Stimulated activated CD4-positive, alpha-beta T cell treated with anti-CD3 and anti-CD28 coated beads, Interleukin-15, amount 100 ng/mL, for 48 hours (primary cell): Measurements from ENCODE around the gene POLG2.
"Not testable (repeated sequence)": the region's sequence is repeated elsewhere in the genome, so short reads cannot be mapped to it uniquely, and the experiment has no call there.

Source experiments
- DNase-seq, 2 donors: peaks; one replicate each; pipeline ENCODE4 v3.0.0-alpha.2; 2020; ENCODE audit warnings: low read depth in 2 of 2

Gene POLG2

DNA sequence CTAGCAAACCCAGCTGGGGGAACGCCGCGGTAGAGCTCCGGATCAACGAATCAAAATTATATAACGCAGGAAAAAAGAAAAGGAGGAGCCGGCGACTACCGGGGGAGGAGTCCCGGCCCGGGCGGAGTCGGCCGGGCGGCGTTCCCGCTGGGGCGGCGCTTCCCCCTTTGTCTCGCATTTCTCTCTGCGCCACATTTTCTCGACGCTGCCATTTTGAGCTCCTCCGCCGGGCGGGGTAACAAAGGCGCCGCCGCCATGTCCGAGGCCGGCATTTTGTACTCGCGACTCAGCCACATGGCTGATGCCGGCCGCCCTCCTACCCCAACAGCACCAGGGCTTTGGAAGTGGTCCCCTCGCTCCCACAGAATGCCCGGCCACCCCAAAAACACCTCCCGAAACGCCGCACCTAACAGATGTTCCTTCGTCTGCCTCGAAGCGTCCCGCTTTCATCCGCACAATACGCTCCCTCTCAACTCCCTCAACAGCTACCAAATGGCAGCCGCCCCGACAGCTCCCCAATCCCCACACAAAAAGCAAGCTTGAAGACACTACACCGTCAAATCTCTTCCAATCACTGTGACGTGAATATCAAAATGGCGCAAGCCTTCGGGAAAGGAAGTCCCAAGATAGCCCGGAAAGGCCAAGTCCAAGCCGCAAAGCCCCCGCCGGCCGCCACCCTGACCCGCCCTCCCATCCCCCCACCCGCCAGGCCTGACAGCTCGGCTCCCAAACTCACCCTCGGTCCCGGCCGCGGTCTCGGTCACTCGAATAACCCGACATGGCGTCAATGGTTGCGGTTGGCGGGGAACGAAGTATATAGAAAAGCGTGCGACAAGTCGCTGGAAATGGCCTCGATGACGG, 8.7 kb upstream of the POLG2 start:
- DNase-seq, result peak; percentile 72 to 78

DNA sequence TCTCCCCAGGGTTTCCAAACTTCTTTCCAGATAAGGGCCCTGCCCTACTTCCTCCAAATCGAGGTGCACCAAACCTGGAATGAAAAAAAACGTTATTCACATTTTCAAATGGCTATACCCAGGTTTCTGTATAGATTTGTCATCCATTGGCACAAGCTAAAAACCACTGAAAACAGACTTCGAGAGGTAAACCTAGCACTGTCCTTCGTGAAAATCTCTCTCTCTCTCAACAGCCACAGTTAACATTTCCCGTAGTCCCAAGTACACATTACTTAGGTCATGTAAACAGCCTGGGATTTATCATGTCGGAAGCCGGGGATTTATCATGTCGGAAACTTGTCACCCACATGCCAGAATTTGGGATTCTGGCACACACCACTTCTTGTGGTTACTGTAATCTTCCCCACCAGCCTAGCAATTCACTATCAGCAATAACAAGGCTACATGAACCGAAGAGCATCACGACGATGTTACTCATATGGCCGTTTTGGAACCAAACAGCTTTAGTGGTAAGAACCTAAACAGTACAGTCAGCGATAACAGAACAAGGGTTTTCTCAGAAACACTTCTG, 8.0 kb upstream of the POLG2 start:
- no peak for DNase-seq

DNA sequence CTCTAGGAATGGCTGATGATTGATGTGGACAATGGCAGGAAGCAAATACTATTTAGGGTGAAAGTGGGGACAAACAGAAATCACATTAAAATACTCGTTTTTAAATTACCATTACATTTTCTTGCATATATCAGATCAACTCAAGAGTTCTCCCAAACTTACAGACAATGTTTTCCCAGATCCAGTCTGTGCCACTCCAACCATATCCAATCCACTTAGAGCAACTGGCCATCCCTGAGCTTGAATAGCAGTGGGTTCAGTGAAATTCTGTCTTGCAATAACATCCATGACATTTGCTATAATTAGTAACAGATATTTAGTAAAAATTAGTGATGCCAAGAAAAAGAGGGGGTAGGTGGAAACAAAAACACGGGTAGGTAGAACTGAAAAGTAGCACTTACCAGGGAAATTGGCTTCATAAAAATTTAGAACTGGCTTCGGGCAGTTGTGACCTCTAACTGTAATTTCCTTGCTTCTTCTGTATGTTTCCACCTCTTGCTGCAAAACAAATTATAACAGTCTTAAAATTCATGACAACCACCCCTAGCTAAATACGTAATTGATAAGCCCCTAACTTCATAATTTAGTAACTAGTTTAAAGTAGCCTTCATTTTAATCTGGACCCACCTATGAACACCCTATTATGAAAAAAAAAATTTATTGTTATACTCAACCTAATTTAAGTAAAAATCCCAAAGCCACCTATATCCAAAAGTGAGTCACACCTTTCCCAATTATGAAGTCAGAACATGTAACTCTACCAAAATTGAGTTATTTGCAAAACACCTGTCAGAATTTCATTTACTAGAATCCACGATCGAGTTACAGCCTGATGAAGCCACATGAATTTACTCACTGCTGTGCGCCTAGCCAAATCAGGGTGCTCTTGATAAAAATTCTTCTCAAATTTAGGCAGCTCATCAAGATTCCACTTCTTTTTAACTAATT, 7.2 kb upstream of the POLG2 start:
- DNase-seq, result no peak

DNA sequence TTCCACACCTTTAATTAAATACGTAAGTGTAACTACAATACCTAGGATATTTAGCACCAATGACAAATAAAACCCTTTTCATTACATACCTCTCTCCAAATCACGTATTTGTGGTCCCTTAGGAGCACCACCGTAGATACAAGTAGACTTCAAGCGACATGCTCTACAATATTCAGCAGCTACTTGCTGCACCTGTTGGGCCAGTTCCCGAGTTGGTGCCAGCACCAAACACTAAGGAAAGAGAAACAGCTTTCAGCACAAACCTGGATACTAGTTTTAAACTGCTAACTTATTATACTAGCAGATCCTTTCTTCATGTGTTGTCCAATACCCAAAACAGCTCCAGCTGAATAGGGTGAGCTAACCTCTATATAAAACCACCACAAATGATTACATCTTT, 6.5 kb upstream of the POLG2 start:
- DNase-seq, result no peak

DNA sequence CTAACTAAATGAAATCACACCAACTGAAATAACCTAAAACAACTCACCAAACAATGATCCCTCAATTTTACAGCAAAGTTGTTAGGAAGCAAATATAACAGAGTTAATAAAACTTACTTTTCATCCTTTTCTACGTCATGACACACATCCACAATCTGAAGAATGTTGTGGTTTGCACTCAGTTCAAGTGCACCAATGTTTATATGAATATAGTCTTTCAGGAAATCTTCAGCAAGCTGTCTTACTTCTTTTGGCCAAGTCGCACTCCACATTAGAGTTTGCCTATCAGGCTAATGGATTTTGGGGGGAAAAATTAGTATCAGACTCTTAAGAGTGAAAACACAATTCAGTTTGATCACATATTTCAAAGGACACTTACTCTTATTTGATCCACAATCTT, 6.0 kb upstream of the POLG2 start:
- no peak for DNase-seq

DNA sequence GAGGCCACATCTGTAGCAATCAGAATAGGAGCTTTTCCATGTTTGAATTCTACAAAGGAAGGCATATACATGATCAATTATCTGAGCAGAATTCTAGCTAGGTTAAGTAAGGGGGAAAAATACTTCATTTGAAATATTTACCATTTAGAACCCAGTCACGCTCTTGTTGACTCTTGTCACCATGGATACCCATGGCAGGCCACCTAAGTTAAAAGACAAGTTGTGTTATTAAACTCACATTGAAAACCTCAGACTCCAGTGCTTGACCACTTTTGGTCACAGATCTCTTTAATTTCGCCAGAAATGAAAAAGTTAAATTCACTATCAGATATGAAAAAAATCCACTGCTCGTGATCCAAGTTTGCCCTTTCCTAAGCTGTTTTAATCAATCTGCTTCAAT, 5.2 kb upstream of the POLG2 start:
- no peak for DNase-seq

DNA sequence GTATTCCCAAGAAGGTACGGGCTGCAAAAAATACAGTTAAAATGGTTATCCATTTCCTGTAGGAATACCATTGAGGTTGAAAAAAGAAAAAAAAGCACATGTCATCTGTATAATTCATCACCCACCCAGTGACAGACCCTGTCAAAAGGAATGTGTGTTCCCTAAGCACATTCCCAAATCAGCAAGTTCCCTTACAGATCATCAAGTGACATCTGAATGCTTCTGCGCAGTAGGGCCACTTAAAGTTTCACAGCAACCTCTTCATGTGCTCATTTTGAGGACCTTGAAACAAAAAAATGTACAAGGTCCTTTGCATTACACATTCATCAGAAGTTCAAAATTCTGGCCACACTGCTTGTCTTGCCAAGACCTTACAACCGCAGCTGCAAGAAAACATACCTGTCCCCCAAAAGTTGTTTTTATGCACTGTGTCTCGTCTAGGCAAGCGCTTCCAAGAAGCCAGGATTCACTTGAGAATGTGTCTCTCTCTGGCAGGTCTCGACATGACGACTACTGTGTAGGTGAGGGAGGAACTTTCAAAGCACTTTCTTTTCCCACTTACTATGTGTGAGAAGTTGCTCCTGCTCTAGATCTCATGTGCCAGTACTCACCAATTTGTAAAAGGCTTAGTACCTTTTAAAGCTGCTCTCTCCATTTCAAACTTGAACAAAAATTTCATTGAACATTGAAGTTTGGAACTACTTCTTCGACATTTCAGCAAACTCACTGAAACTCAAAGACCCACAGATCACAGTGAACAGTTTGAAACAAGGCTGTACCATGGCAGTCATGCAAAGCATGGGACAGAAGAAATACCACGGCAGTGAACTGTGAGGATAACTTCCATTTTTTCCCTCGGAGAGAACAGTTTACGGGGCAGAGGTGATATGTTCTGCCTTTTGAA, 4.3 kb upstream of the POLG2 start:
- DNase-seq, result no peak

DNA sequence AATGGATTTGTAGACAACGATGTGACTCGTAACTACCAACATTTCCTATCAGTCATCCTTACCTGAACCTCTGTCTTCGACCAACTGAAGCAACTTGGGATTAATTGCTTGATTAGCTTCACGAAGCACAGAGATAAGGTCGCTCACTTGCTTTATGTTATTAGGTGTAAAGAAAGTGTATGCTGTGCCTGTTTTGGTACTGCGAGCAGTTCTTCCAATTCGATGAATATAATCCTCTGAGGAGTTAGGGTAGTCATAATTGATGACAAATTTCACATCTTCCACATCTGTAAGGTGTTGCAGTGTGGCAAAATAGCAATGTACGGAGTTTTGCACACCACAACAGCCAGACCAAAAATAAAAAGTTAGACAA, 3.6 kb upstream of the POLG2 start:
- no peak for DNase-seq

DNA sequence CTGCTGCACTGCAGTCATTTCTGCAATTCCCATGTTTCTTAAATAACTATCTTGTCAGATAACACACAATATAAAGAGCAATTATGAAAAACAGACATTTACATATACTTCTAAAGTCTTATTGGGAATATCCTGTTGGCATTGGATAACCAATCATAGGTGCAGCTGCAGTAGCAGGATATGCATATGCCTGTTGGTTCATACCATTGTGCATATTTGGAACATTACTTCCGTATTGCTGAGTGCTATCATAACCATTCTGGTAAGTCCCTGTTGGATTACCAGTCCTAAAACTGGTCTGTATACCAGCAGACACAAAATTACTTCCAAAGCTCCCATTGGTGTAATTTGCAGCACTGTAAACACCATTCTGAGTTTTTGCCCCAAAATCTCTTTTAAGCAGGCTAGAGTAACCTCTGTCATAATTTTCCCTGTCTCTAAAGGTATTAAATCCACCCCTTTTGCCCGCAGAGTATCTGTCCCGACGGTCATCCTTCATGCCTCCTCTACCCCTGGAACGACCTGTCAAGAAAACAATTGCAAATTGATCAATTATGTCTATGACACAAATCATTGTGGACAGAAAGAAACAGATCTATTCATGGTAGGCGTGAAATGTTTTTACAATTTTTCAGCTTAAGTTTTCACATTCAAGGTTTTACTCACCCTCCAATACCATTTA, 3.1 kb upstream of the POLG2 start:
- DNase-seq, result no peak

DNA sequence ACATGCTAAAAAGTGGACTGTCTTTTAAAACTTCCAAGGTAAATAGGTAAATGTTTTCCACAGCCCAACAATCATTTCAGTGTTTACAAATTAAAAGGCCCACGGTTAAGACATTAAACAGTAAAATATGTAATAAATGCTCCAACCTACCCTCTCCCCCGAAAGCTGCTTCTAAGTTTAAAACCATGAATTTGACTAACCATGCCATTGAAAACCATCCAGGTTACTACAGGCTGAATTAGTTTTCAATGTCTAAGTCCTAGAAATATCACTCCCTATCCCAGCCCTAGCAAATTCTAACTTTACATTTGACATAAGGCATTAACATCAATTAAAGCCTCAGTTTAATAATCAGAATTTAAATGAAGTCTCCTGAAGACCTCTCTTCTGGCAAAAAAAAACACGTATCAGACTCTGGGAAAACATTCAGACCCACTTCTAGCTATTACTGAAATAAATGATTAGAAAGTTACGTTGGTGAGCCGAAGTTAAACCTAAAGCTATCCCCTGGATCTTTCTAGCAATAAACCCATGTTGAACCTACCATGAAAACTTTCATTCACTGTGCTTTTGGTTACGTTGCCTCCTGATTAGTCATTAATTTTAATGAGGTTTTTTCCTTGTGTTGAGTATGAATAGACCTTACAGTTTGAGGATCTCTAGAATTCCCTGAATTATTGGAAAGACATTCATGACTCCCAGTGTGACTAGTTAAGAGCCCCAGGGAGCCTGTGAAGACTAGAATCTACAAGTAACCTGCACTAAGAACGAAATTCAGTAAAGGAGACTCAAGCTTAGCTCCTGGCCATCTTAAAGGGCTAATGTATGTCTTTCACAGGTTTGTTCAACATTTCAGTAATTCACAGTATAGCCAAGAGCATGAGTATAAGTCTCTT, 1.7 kb upstream of the POLG2 start:
- no peak for DNase-seq

DNA sequence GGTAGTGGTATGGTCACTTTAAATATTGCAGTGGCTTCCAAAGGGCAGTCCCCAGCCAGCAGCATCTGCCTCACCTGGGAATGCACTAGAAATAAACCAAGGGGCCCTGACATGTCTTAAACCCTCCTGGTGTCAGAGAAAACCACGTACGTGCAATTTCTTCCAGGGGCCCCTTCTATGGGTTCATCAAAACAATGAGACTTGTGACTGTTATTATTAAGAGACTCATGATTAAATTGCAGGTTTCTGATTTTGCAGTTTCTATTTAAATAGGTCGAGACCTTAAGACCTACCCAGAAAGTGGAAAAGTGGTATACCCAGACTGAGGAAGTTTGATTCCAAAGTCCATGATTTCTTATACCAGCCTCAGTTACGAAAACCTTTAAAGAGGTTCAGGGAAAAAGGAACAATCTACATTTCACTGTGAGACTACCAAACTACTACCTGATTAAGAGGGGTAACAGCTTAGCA, 746 bp upstream of the POLG2 start:
- DNase-seq, result no peak

DNA sequence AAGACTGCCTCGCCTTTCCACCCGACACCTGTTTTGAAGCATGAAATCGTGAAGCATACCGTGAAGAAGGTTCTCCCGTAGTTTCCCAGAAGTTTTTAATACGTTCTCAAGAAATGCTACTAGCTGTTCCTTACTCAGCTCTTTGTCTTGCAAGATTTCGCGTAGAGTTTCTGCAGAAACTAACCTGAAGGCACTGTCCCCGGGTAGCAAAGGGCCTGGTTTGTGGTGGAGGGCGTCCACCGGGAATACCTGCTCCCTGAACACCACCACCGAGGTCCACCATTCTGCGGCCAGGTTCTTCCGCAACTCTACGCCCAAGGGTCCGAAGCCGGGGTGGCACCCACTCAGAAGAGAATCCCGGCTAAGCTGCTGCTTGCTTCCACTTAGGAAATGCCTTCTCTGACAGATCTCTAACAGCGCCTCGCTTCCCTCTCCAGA, 487 bp downstream of the POLG2 start:
- no peak for DNase-seq

DNA sequence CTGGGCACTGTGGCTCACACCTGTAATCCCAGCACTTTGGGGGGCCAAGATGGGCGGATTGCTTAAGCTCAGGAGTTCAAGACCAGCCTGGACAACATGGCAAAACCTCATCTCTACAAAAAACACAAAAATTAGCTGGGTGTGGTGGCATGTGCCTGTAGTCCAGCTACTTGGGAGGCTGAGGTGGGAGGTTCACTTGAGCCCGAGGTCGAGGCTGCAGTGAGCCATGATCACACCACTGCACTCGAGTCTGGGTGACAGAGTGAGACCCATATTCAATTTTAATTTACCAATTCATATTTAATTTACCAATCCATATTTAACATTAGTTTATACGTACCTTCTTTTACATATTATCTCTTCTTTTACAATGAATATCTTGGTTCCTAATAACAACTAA, 1.6 kb downstream of the POLG2 start:
- DNase-seq, result not testable (repeated sequence)

DNA sequence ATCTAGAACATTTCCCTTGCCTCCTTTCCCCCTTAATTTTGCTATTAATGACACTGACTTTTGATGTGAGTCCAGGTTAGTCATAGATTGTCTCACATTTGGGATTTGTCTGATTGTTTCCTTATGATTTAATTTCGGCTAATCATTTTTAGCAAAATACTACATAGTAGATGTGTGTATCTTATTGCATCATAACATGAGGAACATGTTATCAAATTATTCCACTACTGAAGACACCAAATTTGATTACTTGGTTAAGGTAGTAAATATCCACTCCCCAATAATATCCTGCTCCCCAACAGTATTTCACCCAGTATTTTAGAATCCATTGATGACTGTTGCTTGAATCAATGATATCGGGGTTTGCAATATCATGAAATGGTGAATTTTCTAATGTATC, 2.7 kb downstream of the POLG2 start:
- DNase-seq, result no peak

DNA sequence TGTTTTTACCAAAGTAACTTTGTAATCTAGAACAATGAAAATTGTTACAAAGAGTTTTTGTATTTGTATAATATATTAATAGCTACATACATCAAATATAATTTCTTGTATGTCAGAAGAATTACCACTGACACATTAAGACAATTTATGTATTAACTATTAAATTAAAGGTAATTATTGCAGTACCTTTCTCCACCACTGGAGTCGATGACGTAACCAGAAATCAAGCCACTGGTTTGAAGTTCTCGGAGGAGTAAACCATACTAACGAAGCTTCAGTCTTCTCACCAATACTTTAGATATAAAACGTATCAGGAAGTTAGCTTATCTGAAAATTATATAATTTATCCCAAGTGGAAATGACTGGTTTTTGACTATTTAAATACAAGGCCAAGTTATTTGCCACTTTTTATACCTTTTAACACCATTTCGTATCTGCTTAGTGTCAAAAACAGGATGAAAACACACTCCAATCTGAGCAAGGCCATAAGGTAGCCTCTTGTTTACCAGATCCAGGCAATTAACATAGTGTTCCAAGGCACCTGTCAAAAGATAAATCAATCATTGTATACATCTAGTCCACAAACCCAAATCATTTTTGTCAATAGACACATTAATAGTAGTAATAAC, 4.3 kb downstream of the POLG2 start:
- DNase-seq, result no peak

DNA sequence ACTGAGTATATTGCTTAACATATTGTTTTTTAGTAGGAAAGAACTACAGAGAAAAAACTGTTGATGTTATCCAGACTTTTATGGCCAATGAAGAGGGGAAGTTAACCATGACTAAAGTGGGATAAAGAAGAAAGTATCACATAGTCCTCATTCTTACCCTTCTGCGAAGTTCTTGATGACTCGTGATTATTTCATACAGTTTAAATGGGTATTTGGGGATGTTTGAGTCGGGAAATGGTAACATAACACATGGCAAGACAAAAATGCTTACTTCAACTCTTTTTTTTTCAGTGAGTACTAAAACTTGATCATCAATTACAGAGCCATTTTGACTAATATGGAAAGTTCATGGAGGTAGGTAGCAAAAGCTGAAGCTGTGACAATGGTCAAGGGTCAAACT, 4.9 kb downstream of the POLG2 start:
- no peak for DNase-seq

DNA sequence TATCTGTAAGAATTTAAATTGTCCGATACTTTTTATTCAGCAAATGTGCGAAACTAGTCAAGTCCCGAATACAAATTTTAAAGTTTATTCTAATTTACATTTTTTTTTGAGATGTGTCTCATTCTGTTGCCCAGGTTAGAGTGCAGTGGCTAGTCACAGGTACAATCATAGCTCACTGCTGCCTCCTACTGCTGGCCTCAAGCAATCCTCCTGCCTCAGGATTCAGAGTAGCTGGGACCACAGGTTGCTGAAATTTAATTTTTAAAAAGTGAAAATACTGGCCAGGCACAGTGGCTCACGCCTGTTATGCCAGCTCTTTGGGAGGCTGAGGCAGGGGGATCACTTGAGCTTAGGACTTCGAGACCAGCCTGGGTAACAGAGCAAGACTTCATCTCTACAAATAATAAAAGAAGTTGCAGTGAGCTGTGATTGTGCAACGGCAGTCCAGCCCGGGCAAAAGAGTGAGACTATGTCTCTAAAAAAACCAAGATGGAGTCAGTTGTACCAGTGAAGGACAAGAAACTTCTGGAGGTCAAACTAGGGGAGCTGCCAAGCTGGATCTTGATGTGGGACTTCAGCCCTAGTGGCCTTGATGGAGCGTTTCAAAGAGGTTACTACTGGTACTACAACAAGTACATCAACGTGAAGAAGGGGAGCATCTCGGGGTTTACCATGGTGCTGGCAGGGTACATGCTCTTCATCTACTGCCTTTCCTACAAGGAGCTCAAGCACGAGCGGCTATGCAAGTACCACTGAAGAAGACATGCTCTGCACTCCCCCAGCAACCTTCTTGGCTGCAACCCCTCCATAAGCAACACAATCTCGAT, 5.6 kb downstream of the POLG2 start:
- DNase-seq, result peak; percentile 24 to 45

DNA sequence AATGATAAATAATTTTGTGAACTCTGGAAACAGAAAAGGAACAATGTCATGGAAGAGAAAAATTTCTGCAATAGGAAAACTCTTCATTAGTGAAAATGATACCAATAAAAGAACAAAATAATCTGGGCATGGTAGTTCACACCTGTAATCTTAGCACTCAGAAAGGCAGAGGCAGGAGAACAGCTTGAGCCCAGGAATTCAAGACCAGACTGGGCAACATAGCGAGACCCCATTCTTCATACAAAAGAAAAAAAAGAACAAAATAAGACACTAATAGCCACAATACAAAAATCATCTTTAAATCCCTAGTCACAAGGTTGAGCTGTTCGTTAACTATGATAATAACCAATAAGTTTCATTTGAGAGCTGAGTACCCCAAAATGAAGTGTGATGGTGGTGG, 8.6 kb downstream of the POLG2 start:
- no peak for DNase-seq
